ENCODE measurements around the gene MTA1. TPM values are rescaled to one million over a fixed set of nuclear protein-coding genes. Genes with fewer than 3 reads are reported as not detected.

Gene MTA1
- total RNA-seq, 1 donor from 2014 or later: 92.3 TPM

DNA sequence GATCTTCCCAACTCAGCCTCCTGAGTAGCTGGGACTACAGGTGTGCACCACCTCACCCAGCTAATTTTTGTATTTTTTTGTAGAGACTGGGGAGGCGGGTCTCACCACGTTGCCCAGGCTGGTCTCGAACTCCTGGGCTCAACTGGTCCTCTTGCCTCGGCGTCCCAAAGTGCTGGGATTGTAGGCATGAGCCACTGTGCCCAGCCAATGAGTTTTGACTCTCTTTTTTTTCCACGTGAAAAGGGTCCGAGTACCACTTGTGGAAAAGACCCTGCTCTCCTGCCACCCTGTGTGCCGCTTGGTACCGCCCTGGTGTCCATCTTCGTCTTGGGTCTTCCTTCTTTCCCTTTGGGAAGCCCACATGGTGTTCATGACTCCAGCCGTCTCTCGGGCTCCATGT, 89.0 kb downstream of the MTA1 start:
- no peak for DNase-seq (ENCODE audit: extremely low read depth, low read depth, low spot score)

DNA sequence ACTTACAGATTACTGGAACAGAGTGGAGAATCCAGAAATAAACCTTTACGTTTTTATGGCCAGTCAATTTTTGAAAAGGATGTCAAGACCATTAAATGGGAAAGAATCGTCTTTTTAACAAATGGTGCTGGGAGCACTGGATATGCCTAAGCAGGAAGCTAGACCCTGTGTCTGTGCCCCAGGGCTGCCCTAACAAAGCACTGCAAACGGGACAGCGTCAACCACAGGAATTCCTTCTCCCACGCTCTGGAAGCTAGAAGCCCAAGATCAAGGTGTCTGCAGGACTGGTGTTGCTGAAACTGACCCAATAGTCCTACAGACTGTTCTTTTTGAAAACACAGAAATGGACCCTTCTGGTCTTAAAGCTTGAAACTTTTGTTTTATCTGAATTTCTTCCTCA, 97.5 kb downstream of the MTA1 start:
- no peak for DNase-seq (ENCODE audit: extremely low read depth, low read depth, low spot score)

DNA sequence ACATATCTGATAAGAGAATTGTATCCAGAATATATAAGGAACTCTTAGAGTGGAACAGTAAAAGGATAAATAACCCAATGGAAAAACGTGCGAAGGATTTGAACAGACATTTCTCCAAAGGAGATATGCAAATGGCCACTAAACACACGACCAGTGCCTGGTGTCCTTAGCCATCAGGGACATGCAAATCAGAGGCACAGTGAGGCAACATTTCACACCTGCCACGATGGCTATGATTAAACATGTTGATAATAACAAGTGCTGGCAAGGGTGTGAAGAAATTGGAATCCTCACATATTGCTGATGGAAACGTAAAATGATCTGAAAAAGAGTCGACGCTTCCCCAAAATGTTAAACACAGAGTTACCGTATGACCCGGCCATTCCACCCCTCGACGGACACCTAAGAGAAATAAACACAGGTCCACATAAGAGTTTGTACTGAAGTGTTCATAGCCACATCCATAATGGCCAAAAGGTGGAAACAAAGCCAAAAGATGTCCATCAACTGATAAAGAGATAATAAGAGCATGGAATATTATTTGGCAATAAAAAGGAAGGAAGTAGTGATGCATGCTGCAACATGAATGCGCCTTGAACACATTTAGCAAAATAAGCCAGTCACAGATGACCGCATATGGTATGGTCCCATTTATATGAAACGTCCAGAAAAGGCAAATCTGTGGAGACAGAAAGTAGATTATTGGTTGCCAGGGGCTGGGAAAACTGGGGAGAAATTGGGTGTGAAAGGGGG, 100.5 kb downstream of the MTA1 start:
- DNase-seq (ENCODE audit: extremely low read depth, low read depth, low spot score): no peak

Other genes with a start within 250 kb of the MTA1 start
- gene NUDT14, start 238.5 kb upstream of the MTA1 start, total RNA-seq: 66.8 and 69.8 TPM in 2 replicates
- 41.0 and 64.6 TPM in 2 replicates for gene BTBD6, start 171.3 kb upstream of the MTA1 start, total RNA-seq
- 37.9 and 63.4 TPM in 2 replicates for gene BRF1, start 118.8 kb upstream of the MTA1 start, total RNA-seq
- gene PACS2, start 105.1 kb upstream of the MTA1 start, total RNA-seq: 82.9 and 124 TPM in 2 replicates
- gene TEX22, start 21.3 kb upstream of the MTA1 start, total RNA-seq: 0.15 and 0.18 TPM in 2 replicates
- gene CRIP2, start 55.0 kb downstream of the MTA1 start, total RNA-seq: 515 and 575 TPM in 2 replicates
- 2.0 TPM in 1 of 2 replicates, not detected in the other for gene CRIP1, start 67.1 kb downstream of the MTA1 start, total RNA-seq
- gene TEDC1, start 71.4 kb downstream of the MTA1 start, total RNA-seq: 5.4 and 12.3 TPM in 2 replicates
- 7.0 and 9.3 TPM in 2 replicates for gene TMEM121, start 106.8 kb downstream of the MTA1 start, total RNA-seq

Measured in glomerular endothelial cell (primary cell).